Measurements from ENCODE around the gene FGF10. TPM values are rescaled to one million over a fixed set of nuclear protein-coding genes. Genes with fewer than 3 reads are reported as not detected.

The FGF10 gene
- not detected for total RNA-seq

- peaks cover 20% of the 10 kb centered on the region for H3K4me1 Mint-ChIP-seq (ENCODE audit: low read depth)
- no peaks in the 10 kb centered on the region for H3K36me3 Mint-ChIP-seq (ENCODE audit: low read depth)
- no peak within 1 kb of the TSS for H3K27ac Mint-ChIP-seq
- intact Hi-C loops (cut with micrococcal nuclease), result no loop called here
- H3K4me3 Mint-ChIP-seq, result no peak within 1 kb of the TSS
- H3K9me3 Mint-ChIP-seq, result no peaks in the 10 kb centered on the region
- peaks cover 41% of the 10 kb centered on the region for H3K27me3 Mint-ChIP-seq (ENCODE audit: low read depth)
- no peak for DNase-seq
- CTCF ChIA-PET, result no interaction called here
Measured at GRCh38 chr5:44389090-44389822, at the start of gene FGF10. Gene FGF10, minus strand, starts transcription at chr5:44389420. Its CDS starts 738 bp downstream, at chr5:44388682.

GRCh38 chr5:44426944-44427343, 37.7 kb upstream of the FGF10 start:
- intact Hi-C loops (cut with micrococcal nuclease), result no loop called here
- CTCF ChIA-PET, result no interaction called here
- Mint-ChIP-seq H3K4me1 (ENCODE audit: low read depth) (no peaks in the 10 kb centered on the region), H3K27me3 (ENCODE audit: low read depth) (no peaks in the 10 kb centered on the region), H3K4me3 (no peak overlapping the region), H3K9me3 (peaks cover 5% of the 10 kb centered on the region), H3K27ac (no peak overlapping the region), H3K36me3 (ENCODE audit: low read depth) (no peaks in the 10 kb centered on the region)
- DNase-seq, result no peak

- no peak for DNase-seq
- Mint-ChIP-seq H3K4me3 (no peak overlapping the region), H3K36me3 (ENCODE audit: low read depth) (no peaks in the 10 kb centered on the region), H3K27me3 (ENCODE audit: low read depth) (no peaks in the 10 kb centered on the region), H3K9me3 (peaks cover 5% of the 10 kb centered on the region), H3K4me1 (ENCODE audit: low read depth) (no peaks in the 10 kb centered on the region), H3K27ac (no peak overlapping the region)
- CTCF ChIA-PET, result no interaction called here
- intact Hi-C loops (cut with micrococcal nuclease), result no loop called here
Measured at GRCh38 chr5:44412286-44412685, 23.1 kb upstream of the FGF10 start.

- H3K9me3 Mint-ChIP-seq, result no peaks in the 10 kb centered on the region
- no peaks in the 10 kb centered on the region for H3K36me3 Mint-ChIP-seq (ENCODE audit: low read depth)
- H3K4me3 Mint-ChIP-seq, result no peak overlapping the region
- no peak for DNase-seq
- H3K27ac Mint-ChIP-seq, result no peak overlapping the region
- H3K27me3 Mint-ChIP-seq (ENCODE audit: low read depth), result no peaks in the 10 kb centered on the region
- intact Hi-C loops (cut with micrococcal nuclease), result no loop called here
- CTCF ChIA-PET, result no interaction called here
- H3K4me1 Mint-ChIP-seq (ENCODE audit: low read depth), result no peaks in the 10 kb centered on the region
Measured at GRCh38 chr5:44402084-44402483, 12.9 kb upstream of the FGF10 start.

- Mint-ChIP-seq H3K36me3 (ENCODE audit: low read depth) (no peaks in the 10 kb centered on the region), H3K27ac (no peak overlapping the region), H3K4me1 (ENCODE audit: low read depth) (no peaks in the 10 kb centered on the region), H3K9me3 (peaks cover 3% of the 10 kb centered on the region), H3K27me3 (ENCODE audit: low read depth) (no peaks in the 10 kb centered on the region), H3K4me3 (no peak overlapping the region)
- DNase-seq, result no peak
- CTCF ChIA-PET, result no interaction called here
- intact Hi-C loops (cut with micrococcal nuclease), result no loop called here
Measured at GRCh38 chr5:44401611-44402010, 12.4 kb upstream of the FGF10 start.

- no peak for DNase-seq
- CTCF ChIA-PET, result no interaction called here
- intact Hi-C loops (cut with micrococcal nuclease), result no loop called here
- Mint-ChIP-seq H3K4me1 (ENCODE audit: low read depth) (no peaks in the 10 kb centered on the region), H3K4me3 (no peak overlapping the region), H3K27me3 (ENCODE audit: low read depth) (no peaks in the 10 kb centered on the region), H3K27ac (no peak overlapping the region), H3K36me3 (ENCODE audit: low read depth) (no peaks in the 10 kb centered on the region), H3K9me3 (peaks cover 3% of the 10 kb centered on the region)
Measured at GRCh38 chr5:44398382-44398781, 9.2 kb upstream of the FGF10 start.

GRCh38 chr5:44396312-44396711, 7.1 kb upstream of the FGF10 start:
- no peaks in the 10 kb centered on the region for H3K4me1 Mint-ChIP-seq (ENCODE audit: low read depth)
- DNase-seq, result no peak
- H3K27me3 Mint-ChIP-seq (ENCODE audit: low read depth), result peaks cover 5% of the 10 kb centered on the region
- intact Hi-C loops (cut with micrococcal nuclease), result no loop called here
- CTCF ChIA-PET, result no interaction called here
- H3K9me3 Mint-ChIP-seq, result peaks cover 3% of the 10 kb centered on the region
- H3K27ac Mint-ChIP-seq, result no peak overlapping the region
- no peak overlapping the region for H3K4me3 Mint-ChIP-seq
- no peaks in the 10 kb centered on the region for H3K36me3 Mint-ChIP-seq (ENCODE audit: low read depth)

GRCh38 chr5:44390351-44390750, 1.1 kb upstream of the FGF10 start:
- Mint-ChIP-seq H3K27ac (no peak overlapping the region), H3K4me3 (no peak overlapping the region), H3K27me3 (ENCODE audit: low read depth) (peaks cover 41% of the 10 kb centered on the region), H3K4me1 (ENCODE audit: low read depth) (peaks cover 20% of the 10 kb centered on the region), H3K36me3 (ENCODE audit: low read depth) (no peaks in the 10 kb centered on the region), H3K9me3 (no peaks in the 10 kb centered on the region)
- intact Hi-C loops (cut with micrococcal nuclease), result no loop called here
- CTCF ChIA-PET, result interaction anchor here (1.4 kb wide), 1 partner anchor 150 kb away, joined by 3 read pairs; no protein-coding TSS in a partner anchor
- DNase-seq, result no peak

GRCh38 chr5:44389823-44390143, 563 bp upstream of the FGF10 start:
- Mint-ChIP-seq H3K4me1 (ENCODE audit: low read depth) (peaks cover 20% of the 10 kb centered on the region), H3K36me3 (ENCODE audit: low read depth) (no peaks in the 10 kb centered on the region), H3K9me3 (no peaks in the 10 kb centered on the region), H3K4me3 (no peak overlapping the region), H3K27ac (no peak overlapping the region), H3K27me3 (ENCODE audit: low read depth) (peaks cover 41% of the 10 kb centered on the region)
- CTCF ChIA-PET, result no interaction called here
- intact Hi-C loops (cut with micrococcal nuclease), result no loop called here
- no peak for DNase-seq

- Mint-ChIP-seq H3K4me3 (no peak overlapping the region), H3K36me3 (ENCODE audit: low read depth) (no peaks in the 10 kb centered on the region), H3K4me1 (ENCODE audit: low read depth) (peaks cover 20% of the 10 kb centered on the region), H3K27ac (no peak overlapping the region), H3K27me3 (ENCODE audit: low read depth) (peaks cover 41% of the 10 kb centered on the region), H3K9me3 (no peaks in the 10 kb centered on the region)
- intact Hi-C loops (cut with micrococcal nuclease), result no loop called here
- CTCF ChIA-PET, result no interaction called here
- no peak for DNase-seq
Measured at GRCh38 chr5:44388321-44389089, 715 bp downstream of the FGF10 start.

GRCh38 chr5:44387921-44388320, 1.3 kb downstream of the FGF10 start:
- DNase-seq, result no peak
- peaks cover 41% of the 10 kb centered on the region for H3K27me3 Mint-ChIP-seq (ENCODE audit: low read depth)
- CTCF ChIA-PET, result no interaction called here
- H3K9me3 Mint-ChIP-seq, result no peaks in the 10 kb centered on the region
- H3K4me1 Mint-ChIP-seq (ENCODE audit: low read depth), result peaks cover 20% of the 10 kb centered on the region
- no peak overlapping the region for H3K4me3 Mint-ChIP-seq
- H3K36me3 Mint-ChIP-seq (ENCODE audit: low read depth), result no peaks in the 10 kb centered on the region
- H3K27ac Mint-ChIP-seq, result no peak overlapping the region
- intact Hi-C loops (cut with micrococcal nuclease), result no loop called here

GRCh38 chr5:44387406-44387805, 1.8 kb downstream of the FGF10 start:
- no peak for DNase-seq
- no peaks in the 10 kb centered on the region for H3K9me3 Mint-ChIP-seq
- CTCF ChIA-PET, result no interaction called here
- no peak overlapping the region for H3K27ac Mint-ChIP-seq
- no peaks in the 10 kb centered on the region for H3K36me3 Mint-ChIP-seq (ENCODE audit: low read depth)
- H3K4me3 Mint-ChIP-seq, result no peak overlapping the region
- H3K27me3 Mint-ChIP-seq (ENCODE audit: low read depth), result peaks cover 41% of the 10 kb centered on the region
- H3K4me1 Mint-ChIP-seq (ENCODE audit: low read depth), result peaks cover 20% of the 10 kb centered on the region
- intact Hi-C loops (cut with micrococcal nuclease), result no loop called here

- CTCF ChIA-PET, result no interaction called here
- Mint-ChIP-seq H3K4me1 (ENCODE audit: low read depth) (peaks cover 19% of the 10 kb centered on the region), H3K9me3 (no peaks in the 10 kb centered on the region), H3K27me3 (ENCODE audit: low read depth) (peaks cover 32% of the 10 kb centered on the region), H3K4me3 (no peak overlapping the region), H3K36me3 (ENCODE audit: low read depth) (no peaks in the 10 kb centered on the region), H3K27ac (no peak overlapping the region)
- no peak for DNase-seq
- intact Hi-C loops (cut with micrococcal nuclease), result no loop called here
Measured at GRCh38 chr5:44385291-44385900, 3.8 kb downstream of the FGF10 start.

All from activated naive CD4-positive, alpha-beta T cell treated with anti-CD3 and anti-CD28 coated beads for 36 hours (primary cell).